Panc1 (cell line): ENCODE measurements around the gene CPXM1. TPM values are rescaled to one million over a fixed set of nuclear protein-coding genes. Genes with fewer than 3 reads are reported as not detected.

Source experiments
- ATAC-seq: fragments of 200-7000 bp; cut with Tn5 transposase; 2 replicates; pipeline ENCODE4 v1.9.1; 2020; ENCODE audit warnings: mild to moderate bottlenecking, moderate library complexity
- BruUV-seq: library from RNA; stranded (reverse); fragments of 400-500 nt; replicated peaks from 2 replicates; lab custom pipeline; 2021; lab: Mats Ljungman, UMichigan
- CTCF ChIA-PET: fragments of 300-600 bp; sonication (Branson Sonifier 250); formaldehyde crosslinking; loops from one replicate; lab custom pipeline; 2022; ENCODE audit warnings: antibody characterized with exemption; lab: Charles Lee
- POLR2A ChIA-PET: fragments of 300-600 bp; sonication (Branson Sonifier 250); formaldehyde crosslinking; loops from one replicate; lab custom pipeline; 2022; ENCODE audit warnings: antibody characterized with exemption; lab: Charles Lee
- DNase-seq: peaks from one replicate; pipeline ENCODE4 v3.0.0-alpha.2; 2010; ENCODE audit warnings: low read depth, low spot score
- H3K27ac ChIP-seq: 2 replicates; pipeline ENCODE4 v1.5.1; 2011; ENCODE audit warnings: mild to moderate bottlenecking, low read length, inconsistent platforms
- H3K27me3 ChIP-seq: fragments of 200-500 bp; sonication (Bioruptor generic); 2 replicates; pipeline ENCODE4 v1.6.0; 2014; ENCODE audit warnings: low read length, inconsistent platforms; ENCODE audit not compliant: control insufficient read depth, insufficient read depth
- H3K36me3 ChIP-seq: fragments of 200-500 bp; sonication (Bioruptor generic); 2 replicates; pipeline ENCODE4 v1.5.1; 2014; ENCODE audit warnings: inconsistent platforms, mild to moderate bottlenecking, low read length, moderate library complexity; ENCODE audit not compliant: control insufficient read depth, insufficient read depth
- H3K4me1 ChIP-seq: 2 replicates; pipeline ENCODE4 v1.5.1; 2011; ENCODE audit warnings: inconsistent platforms, mild to moderate bottlenecking, low read length, moderate library complexity; ENCODE audit not compliant: control insufficient read depth, insufficient read depth
- H3K4me3 ChIP-seq, 2 experiments: 2 replicates each; pipeline ENCODE4 v1.5.1; 2011 to 2012; ENCODE audit warnings: low read depth in 2 of 2, low read length in 2 of 2, mild to moderate bottlenecking in 2 of 2, inconsistent platforms in 1 of 2, moderate library complexity in 1 of 2
- H3K9me3 ChIP-seq: fragments of 200-500 bp; sonication (Bioruptor generic); 2 replicates; pipeline ENCODE4 v1.5.1; 2014; ENCODE audit warnings: low read depth, mild to moderate bottlenecking, inconsistent platforms, low read length, moderate library complexity; ENCODE audit not compliant: control insufficient read depth, insufficient read depth
- POLR2AphosphoS5 ChIP-seq: IDR thresholded peaks from 2 replicates; pipeline ENCODE4 v1.6.1; 2012; ENCODE audit warnings: mild to moderate bottlenecking, low read depth, low read length, moderate library complexity
- SIN3A ChIP-seq: IDR thresholded peaks from 2 replicates; pipeline ENCODE4 v1.6.1; 2012; ENCODE audit warnings: low read depth, mild to moderate bottlenecking, low read length, moderate library complexity, borderline replicate concordance; ENCODE audit not compliant: insufficient read depth
- TCF7L2 ChIP-seq: IDR thresholded peaks from 2 replicates; pipeline ENCODE4 v1.6.1; 2011; ENCODE audit warnings: mild to moderate bottlenecking, low read depth, low read length, inconsistent platforms
- in situ Hi-C: cut with HindIII; loops from 2 replicates; pipeline ENCODE4 v1.10.0; 2016; ENCODE audit warnings: low sequenced_read_pairs, low pct_unique_long_range_greater_than_20kb
- intact Hi-C: fragments of 100-400 bp; cut with micrococcal nuclease; formaldehyde crosslinking; loops from one replicate; pipeline ENCODE4 v1.10.0; 2022; ENCODE audit not compliant: unreplicated experiment
- total RNA-seq: library from RNA; stranded (reverse); gene quantifications from one replicate; pipeline ENCODE4 v1.2.1, GENCODE V29; 2021; ENCODE audit not compliant: unreplicated experiment
- TF ChIP-seq, protein P1 (sequence below): fragments of 450-650 bp; IDR thresholded peaks from 2 replicates; pipeline ENCODE4 v1.5.1; 2017; ENCODE audit warnings: mild to moderate bottlenecking
- TF ChIP-seq, protein P2 (sequence below), 2 experiments: IDR thresholded peaks; 2 replicates each; pipeline ENCODE4 v1.6.1; 2011 to 2012; ENCODE audit warnings: low read depth in 2 of 2, control low read depth in 1 of 2, low read length in 1 of 2, mild to moderate bottlenecking in 1 of 2, moderate library complexity in 1 of 2; ENCODE audit not compliant: insufficient read depth in 1 of 2

Gene CPXM1
- total RNA-seq, 1 experiment from 2014 or later, result not detected

DNA sequence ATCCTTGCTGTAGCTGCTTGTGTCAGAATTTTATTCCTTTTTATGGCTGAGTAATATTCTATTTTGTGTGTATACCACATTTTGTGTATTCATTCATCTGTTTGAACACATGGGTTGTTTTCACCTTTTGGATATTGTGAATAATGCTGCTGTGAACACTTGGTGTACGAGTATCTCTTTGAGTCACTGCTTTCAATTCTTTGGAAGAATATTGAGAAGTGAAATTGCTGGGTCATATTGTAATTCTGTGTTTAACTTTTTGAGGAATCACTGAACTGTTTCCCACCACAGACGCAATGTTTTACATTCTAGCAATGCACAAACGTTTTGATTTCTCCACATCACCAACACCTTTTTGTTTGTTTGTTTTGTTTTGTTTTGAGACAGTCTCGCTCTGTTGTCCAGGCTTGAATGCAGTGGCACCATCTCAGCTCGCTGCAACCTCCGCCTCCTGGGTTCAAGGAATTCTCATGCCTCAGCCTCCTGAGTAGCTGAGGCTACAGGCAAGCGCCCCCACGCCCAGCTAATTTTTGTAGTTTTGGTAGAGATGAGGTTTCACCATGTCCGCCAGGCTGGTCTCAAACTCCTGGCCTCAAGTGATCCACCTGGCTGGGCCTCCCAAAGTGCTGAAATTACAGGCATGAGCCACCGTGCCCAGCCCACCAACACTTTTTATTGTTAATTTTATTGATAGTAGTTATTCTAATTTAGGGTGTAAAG lies 21.7 kb downstream of the CPXM1 start:
- no peak overlapping the region for H3K27ac ChIP-seq
- ChIA-PET CTCF (no interaction called here), POLR2A (no interaction called here)
- intact Hi-C loops, result no loop called here
- TF ChIP-seq POLR2AphosphoS5, result no peak
- TF ChIP-seq, protein P1, sequence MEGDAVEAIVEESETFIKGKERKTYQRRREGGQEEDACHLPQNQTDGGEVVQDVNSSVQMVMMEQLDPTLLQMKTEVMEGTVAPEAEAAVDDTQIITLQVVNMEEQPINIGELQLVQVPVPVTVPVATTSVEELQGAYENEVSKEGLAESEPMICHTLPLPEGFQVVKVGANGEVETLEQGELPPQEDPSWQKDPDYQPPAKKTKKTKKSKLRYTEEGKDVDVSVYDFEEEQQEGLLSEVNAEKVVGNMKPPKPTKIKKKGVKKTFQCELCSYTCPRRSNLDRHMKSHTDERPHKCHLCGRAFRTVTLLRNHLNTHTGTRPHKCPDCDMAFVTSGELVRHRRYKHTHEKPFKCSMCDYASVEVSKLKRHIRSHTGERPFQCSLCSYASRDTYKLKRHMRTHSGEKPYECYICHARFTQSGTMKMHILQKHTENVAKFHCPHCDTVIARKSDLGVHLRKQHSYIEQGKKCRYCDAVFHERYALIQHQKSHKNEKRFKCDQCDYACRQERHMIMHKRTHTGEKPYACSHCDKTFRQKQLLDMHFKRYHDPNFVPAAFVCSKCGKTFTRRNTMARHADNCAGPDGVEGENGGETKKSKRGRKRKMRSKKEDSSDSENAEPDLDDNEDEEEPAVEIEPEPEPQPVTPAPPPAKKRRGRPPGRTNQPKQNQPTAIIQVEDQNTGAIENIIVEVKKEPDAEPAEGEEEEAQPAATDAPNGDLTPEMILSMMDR, result no peak
- TF ChIP-seq, protein P2, sequence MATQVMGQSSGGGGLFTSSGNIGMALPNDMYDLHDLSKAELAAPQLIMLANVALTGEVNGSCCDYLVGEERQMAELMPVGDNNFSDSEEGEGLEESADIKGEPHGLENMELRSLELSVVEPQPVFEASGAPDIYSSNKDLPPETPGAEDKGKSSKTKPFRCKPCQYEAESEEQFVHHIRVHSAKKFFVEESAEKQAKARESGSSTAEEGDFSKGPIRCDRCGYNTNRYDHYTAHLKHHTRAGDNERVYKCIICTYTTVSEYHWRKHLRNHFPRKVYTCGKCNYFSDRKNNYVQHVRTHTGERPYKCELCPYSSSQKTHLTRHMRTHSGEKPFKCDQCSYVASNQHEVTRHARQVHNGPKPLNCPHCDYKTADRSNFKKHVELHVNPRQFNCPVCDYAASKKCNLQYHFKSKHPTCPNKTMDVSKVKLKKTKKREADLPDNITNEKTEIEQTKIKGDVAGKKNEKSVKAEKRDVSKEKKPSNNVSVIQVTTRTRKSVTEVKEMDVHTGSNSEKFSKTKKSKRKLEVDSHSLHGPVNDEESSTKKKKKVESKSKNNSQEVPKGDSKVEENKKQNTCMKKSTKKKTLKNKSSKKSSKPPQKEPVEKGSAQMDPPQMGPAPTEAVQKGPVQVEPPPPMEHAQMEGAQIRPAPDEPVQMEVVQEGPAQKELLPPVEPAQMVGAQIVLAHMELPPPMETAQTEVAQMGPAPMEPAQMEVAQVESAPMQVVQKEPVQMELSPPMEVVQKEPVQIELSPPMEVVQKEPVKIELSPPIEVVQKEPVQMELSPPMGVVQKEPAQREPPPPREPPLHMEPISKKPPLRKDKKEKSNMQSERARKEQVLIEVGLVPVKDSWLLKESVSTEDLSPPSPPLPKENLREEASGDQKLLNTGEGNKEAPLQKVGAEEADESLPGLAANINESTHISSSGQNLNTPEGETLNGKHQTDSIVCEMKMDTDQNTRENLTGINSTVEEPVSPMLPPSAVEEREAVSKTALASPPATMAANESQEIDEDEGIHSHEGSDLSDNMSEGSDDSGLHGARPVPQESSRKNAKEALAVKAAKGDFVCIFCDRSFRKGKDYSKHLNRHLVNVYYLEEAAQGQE (IDR thresholded peaks at IDR 0.05; ENCODE audit: insufficient read depth in 1 of 2, low read depth in 2 of 2, low read length in 1 of 2), result no peak
- TF ChIP-seq TCF7L2, result no peak
- no peak for TF ChIP-seq SIN3A
- no peaks in the 10 kb centered on the region for H3K4me1 ChIP-seq
- no peaks in the 10 kb centered on the region for H3K9me3 ChIP-seq
- DNase-seq, result no peak
- no peak for ATAC-seq
- H3K27me3 ChIP-seq, result peaks cover 4% of the 10 kb centered on the region; the same call in 1 of the 2 replicates
- BruUV-seq, result no TSS peak
- no peaks in the 10 kb centered on the region for H3K36me3 ChIP-seq
- in situ Hi-C loops, result no loop called here
- H3K4me3 ChIP-seq, result no peak overlapping the region

DNA sequence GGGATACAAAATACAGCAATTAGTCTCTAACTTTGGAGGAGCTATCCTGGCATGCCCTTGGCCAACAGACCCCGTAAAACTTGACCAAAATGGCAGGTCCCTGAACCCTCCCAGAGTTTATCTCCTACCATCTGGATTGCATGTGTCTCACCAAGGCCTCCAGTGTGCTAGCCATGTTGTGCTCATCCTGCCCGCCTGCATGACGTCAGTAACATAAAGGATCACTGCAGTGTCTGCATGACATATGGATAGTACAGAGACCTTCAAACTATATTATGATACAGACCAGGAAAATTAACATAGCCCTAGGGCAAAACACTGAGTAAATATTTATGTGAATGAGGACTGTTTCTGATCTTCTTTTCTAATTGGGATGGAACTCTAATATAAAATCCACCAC lies 25.3 kb downstream of the CPXM1 start:
- intact Hi-C loops, result no loop called here
- Histone ChIP-seq H3K27me3 (no peaks in the 10 kb centered on the region), H3K9me3 (no peaks in the 10 kb centered on the region), H3K36me3 (no peaks in the 10 kb centered on the region), H3K4me3 (no peak overlapping the region), H3K27ac (no peak overlapping the region), H3K4me1 (no peaks in the 10 kb centered on the region)
- ChIA-PET CTCF (no interaction called here), POLR2A (no interaction called here)
- TF ChIP-seq POLR2AphosphoS5, result no peak
- TF ChIP-seq, protein P2 (IDR thresholded peaks at IDR 0.05; ENCODE audit: insufficient read depth in 1 of 2, low read depth in 2 of 2, low read length in 1 of 2), result no peak
- TF ChIP-seq, protein P1, result no peak
- no peak for TF ChIP-seq SIN3A
- no peak for TF ChIP-seq TCF7L2
- ATAC-seq, result no peak
- BruUV-seq, result no TSS peak
- no peak for DNase-seq
- in situ Hi-C loops, result no loop called here
